OCI-LY3 (cell line): Measurements from ENCODE around the gene BSPRY.
A peak's percentile ranks its signal among the peaks of the same experiment; 100 is the strongest.

ENCODE experiments used
- H2AFZ ChIP-seq: fragments of 200-600, 300-600 bp; shearing (Covaris generic); 2 replicates; pipeline ENCODE4 v1.6.0; 2014; ENCODE audit warnings: antibody characterized with exemption, low read depth, low read length
- H3K27ac ChIP-seq: fragments of 200-600, 300-600 bp; sonication (generic); 2 replicates; pipeline ENCODE4 v1.5.1; 2014; ENCODE audit warnings: mild to moderate bottlenecking, low read length, moderate library complexity, mixed read lengths
- H3K27me3 ChIP-seq: fragments of 200-600, 300-600 bp; sonication (generic); 2 replicates; pipeline ENCODE4 v1.6.1; 2014; ENCODE audit warnings: low read depth, low read length, mixed read lengths
- H3K36me3 ChIP-seq: fragments of 200-600, 300-600 bp; sonication (generic); replicated peaks from 2 replicates; pipeline ENCODE3; 2014; ENCODE audit warnings: low read depth, low read length, mixed read lengths
- H3K4me1 ChIP-seq: fragments of 300-600, 200-600 bp; sonication (generic); 2 replicates; pipeline ENCODE4 v1.6.1; 2014; ENCODE audit warnings: low read length, mixed read lengths
- H3K4me2 ChIP-seq: fragments of 200-600, 300-600 bp; sonication (generic); 2 replicates; pipeline ENCODE4 v1.6.1; 2014; ENCODE audit warnings: low read length, mixed read lengths
- H3K4me3 ChIP-seq: fragments of 300-600, 200-600 bp; sonication (generic); 2 replicates; pipeline ENCODE4 v1.5.1; 2014; ENCODE audit warnings: antibody characterized with exemption, mild to moderate bottlenecking, low read length, moderate library complexity
- H3K79me2 ChIP-seq: fragments of 300-600, 200-600 bp; shearing (Covaris generic); 2 replicates; pipeline ENCODE4 v1.6.1; 2014; ENCODE audit warnings: mild to moderate bottlenecking, low read length, mixed read lengths
- H3K9ac ChIP-seq: fragments of 300-600, 200-600 bp; shearing (Covaris generic); 2 replicates; pipeline ENCODE4 v1.6.0; 2014; ENCODE audit warnings: mild to moderate bottlenecking, low read length, moderate library complexity
- H3K9me3 ChIP-seq: fragments of 200-600, 300-600 bp; shearing (Covaris generic); 2 replicates; pipeline ENCODE4 v1.6.1; 2014; ENCODE audit warnings: low read length, mixed read lengths; ENCODE audit not compliant: insufficient read depth
- H4K20me1 ChIP-seq: fragments of 200-600, 300-600 bp; sonication (generic); 2 replicates; pipeline ENCODE4 v1.6.1; 2016; ENCODE audit warnings: low read length, mixed read lengths; ENCODE audit not compliant: insufficient read depth
- EZH2phosphoT487 ChIP-seq: fragments of 200-600 bp; shearing (Covaris generic); IDR thresholded peaks from 2 replicates; pipeline ENCODE4 v1.6.1; 2018; ENCODE audit warnings: antibody characterized with exemption, mixed run types, low read depth
- TF ChIP-seq, protein P1 (sequence below): fragments of 200-600, 300-600 bp; sonication (generic); IDR thresholded peaks from 2 replicates; pipeline ENCODE4 v1.5.1; 2014; ENCODE audit warnings: antibody characterized with exemption, low read length, low read depth

The BSPRY gene

DNA sequence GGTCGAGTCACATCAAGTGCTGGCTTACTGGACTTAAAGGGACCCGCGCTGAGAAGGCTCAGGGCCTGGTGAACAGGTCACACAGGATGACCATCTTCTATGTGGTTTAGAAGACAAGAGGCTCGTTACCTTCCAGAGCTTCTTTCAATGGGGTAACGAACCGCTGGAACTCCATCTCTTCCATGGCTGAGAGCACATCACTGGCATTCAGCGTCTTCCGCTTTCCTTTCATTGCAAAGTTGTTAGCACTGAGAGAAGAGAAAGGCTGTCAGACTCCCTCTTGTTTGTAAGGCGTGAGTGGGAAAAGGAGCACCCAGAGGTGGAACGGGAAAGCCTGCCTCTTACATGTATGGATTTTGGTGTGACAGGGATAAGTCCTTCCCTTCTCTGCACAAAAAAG, 60.1 kb downstream of the BSPRY start:
- H3K4me2 ChIP-seq = peak overlapping the region; percentile 92
- H3K9ac ChIP-seq = peak overlapping the region; percentile 96
- peak overlapping the region; percentile 81 for H3K4me3 ChIP-seq
- H3K9me3 ChIP-seq = no peaks in the 10 kb centered on the region
- H3K36me3 ChIP-seq = peaks cover 9% of the 10 kb centered on the region
- TF ChIP-seq, protein P1, sequence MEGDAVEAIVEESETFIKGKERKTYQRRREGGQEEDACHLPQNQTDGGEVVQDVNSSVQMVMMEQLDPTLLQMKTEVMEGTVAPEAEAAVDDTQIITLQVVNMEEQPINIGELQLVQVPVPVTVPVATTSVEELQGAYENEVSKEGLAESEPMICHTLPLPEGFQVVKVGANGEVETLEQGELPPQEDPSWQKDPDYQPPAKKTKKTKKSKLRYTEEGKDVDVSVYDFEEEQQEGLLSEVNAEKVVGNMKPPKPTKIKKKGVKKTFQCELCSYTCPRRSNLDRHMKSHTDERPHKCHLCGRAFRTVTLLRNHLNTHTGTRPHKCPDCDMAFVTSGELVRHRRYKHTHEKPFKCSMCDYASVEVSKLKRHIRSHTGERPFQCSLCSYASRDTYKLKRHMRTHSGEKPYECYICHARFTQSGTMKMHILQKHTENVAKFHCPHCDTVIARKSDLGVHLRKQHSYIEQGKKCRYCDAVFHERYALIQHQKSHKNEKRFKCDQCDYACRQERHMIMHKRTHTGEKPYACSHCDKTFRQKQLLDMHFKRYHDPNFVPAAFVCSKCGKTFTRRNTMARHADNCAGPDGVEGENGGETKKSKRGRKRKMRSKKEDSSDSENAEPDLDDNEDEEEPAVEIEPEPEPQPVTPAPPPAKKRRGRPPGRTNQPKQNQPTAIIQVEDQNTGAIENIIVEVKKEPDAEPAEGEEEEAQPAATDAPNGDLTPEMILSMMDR = no peak
- no peak for TF ChIP-seq EZH2phosphoT487
- H3K79me2 ChIP-seq = peaks cover 27% of the 10 kb centered on the region
- H2AFZ ChIP-seq = no peak overlapping the region
- peak overlapping the region; percentile 87 for H3K27ac ChIP-seq
- no peaks in the 10 kb centered on the region for H4K20me1 ChIP-seq
- no peaks in the 10 kb centered on the region for H3K27me3 ChIP-seq
- peaks cover 12% of the 10 kb centered on the region for H3K4me1 ChIP-seq

DNA sequence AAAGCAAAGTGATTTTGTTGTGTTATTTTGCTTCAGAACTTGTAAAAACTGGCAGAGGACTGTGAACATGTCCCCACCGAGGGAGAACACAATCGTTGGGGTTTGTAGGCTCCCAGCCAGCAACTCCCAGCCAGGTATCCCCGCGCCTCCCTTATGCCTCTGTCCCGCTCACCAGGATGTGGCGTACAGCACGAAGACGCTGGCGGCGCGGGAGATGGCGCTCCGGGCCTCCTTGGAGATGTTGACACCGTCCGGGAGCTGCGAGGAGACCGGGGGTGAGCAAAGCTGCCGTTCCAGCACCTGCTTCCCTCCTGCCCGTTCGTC, 60.5 kb downstream of the BSPRY start:
- H3K9me3 ChIP-seq = no peaks in the 10 kb centered on the region
- H3K27ac ChIP-seq = peak overlapping the region; percentile 87
- H3K79me2 ChIP-seq = peaks cover 27% of the 10 kb centered on the region
- H3K27me3 ChIP-seq = no peaks in the 10 kb centered on the region
- no peaks in the 10 kb centered on the region for H4K20me1 ChIP-seq
- peaks cover 9% of the 10 kb centered on the region for H3K36me3 ChIP-seq
- peak overlapping the region; percentile 92 for H3K4me2 ChIP-seq
- peaks cover 12% of the 10 kb centered on the region for H3K4me1 ChIP-seq
- peak overlapping the region; percentile 81 for H3K4me3 ChIP-seq
- H2AFZ ChIP-seq = no peak overlapping the region; the same call in 1 of the 2 replicates
- H3K9ac ChIP-seq = peak overlapping the region; percentile 96
- TF ChIP-seq EZH2phosphoT487 = no peak
- TF ChIP-seq, protein P1 = no peak

DNA sequence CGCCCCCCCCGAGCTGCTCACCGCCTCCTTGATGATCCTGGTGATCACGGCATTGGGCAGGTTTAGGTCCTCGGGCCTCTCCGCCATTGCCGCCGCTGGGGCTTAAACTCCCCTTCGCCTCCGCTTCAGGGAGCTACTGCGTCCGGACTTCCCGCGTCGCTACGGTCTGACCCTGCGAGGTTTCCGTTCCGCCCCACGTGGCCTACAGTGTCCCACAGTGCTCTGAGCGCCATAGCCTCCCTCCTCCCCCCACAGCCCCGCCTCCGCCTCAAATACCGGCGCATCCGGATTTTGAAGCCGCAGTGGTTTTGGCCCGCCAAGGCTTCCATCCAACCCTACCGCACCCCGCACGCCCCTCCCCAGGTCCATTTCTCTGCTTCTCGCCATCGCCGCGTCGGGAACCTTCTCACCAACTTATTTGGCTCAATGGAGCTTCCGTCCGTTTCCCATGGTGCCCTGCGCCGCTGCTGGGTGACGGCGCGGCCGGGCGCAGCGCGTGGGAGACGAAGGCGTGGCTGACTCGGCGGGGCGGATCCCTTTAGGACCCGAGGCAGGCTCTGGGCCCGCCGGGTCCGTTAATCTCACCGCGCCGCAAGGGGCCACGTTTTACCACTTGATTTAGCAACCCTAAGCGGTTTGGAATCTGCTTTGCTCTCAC, 61.0 kb downstream of the BSPRY start, which contains the start of the genes C9orf43 and POLE3:
Gene C9orf43 (plus strand): TSS at position 541 of the 658 bp plus-strand sequence. CDS start 2,747 bp downstream, outside the sequence.
Gene POLE3 (minus strand): TSS at position 469 of the 658 bp plus-strand sequence. CDS start 382 bp downstream, at position 87.
- Histone ChIP-seq H3K4me1 (peaks cover 12% of the 10 kb centered on the region), H3K4me3 (peak within 1 kb of the TSS; percentile 81), H3K36me3 (peaks cover 9% of the 10 kb centered on the region), H2AFZ (no peak within 1 kb of the TSS; the same call in 1 of the 2 replicates), H3K9me3 (no peaks in the 10 kb centered on the region), H3K27ac (peak within 1 kb of the TSS; percentile 87), H4K20me1 (no peaks in the 10 kb centered on the region), H3K9ac (peak within 1 kb of the TSS; percentile 96), H3K79me2 (peaks cover 27% of the 10 kb centered on the region), H3K4me2 (peak within 1 kb of the TSS; percentile 92), H3K27me3 (no peaks in the 10 kb centered on the region)
- no peak for TF ChIP-seq EZH2phosphoT487
- TF ChIP-seq, protein P1 = no peak

DNA sequence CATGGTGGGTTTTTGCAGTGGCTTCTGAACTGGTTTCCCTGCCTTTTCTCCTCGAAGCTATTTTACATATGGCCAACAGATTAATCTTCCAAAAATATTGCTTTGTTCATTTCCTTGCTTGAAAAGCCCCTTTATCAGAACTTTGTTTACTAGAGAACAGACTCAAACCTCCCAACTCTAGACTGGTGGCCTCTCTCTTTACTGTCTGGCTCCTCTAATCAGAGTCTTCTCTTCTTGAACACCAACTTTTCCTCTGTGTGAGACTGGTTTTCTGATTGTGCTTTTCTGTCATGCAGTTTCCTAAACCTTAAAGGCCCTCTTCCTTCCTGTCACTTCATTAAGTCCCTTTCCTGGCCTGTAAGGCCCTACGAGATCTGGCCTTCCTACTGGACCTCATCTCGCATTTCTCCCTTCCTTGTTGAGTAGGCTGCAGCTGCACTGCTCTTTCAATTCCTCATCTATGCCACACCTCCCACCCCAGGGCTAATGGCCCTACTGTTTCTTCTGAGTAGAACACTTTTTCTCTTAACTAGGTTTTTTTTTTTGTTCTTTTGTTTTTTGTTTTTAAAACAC, 66.9 kb downstream of the BSPRY start:
- Histone ChIP-seq H3K9me3 (no peaks in the 10 kb centered on the region), H3K4me1 (peaks cover 49% of the 10 kb centered on the region), H3K27me3 (no peaks in the 10 kb centered on the region), H2AFZ (peak overlapping the region; percentile 83), H3K9ac (peak overlapping the region; percentile 70), H3K79me2 (no peaks in the 10 kb centered on the region), H3K27ac (peak overlapping the region; percentile 96), H3K36me3 (no peaks in the 10 kb centered on the region), H3K4me3 (peak overlapping the region; percentile 44), H4K20me1 (no peaks in the 10 kb centered on the region), H3K4me2 (peak overlapping the region; percentile 80)
- no peak for TF ChIP-seq EZH2phosphoT487
- TF ChIP-seq, protein P1 = no peak
